GM12873 (cell line): ENCODE data around the gene AVL9.

Experiments used
- CTCF ChIP-seq: IDR thresholded peaks from 2 replicates; pipeline ENCODE4 v1.5.1; 2012; ENCODE audit warnings: low read depth, mild to moderate bottlenecking, moderate library complexity, low read length, control low read depth; ENCODE audit not compliant: insufficient read depth; ENCODE audit errors: missing control alignments

AVL9 gene

GRCh38 chr7:32495298-32496051, at the start of gene AVL9:
Gene AVL9, plus strand, starts transcription at chr7:32495489. Its CDS starts 221 bp downstream, at chr7:32495710.
- TF ChIP-seq CTCF = no peak

- TF ChIP-seq CTCF = no peak
These were observed 48.1 kb upstream of the AVL9 start for GRCh38 chr7:32447218-32447617.

- TF ChIP-seq CTCF = no peak
These were observed 41.8 kb upstream of the AVL9 start for GRCh38 chr7:32453341-32454011.

GRCh38 chr7:32458025-32458424, 37.3 kb upstream of the AVL9 start:
- no peak for TF ChIP-seq CTCF

GRCh38 chr7:32459788-32460187, 35.5 kb upstream of the AVL9 start:
- no peak for TF ChIP-seq CTCF

- no peak for TF ChIP-seq CTCF
These were observed 33.8 kb upstream of the AVL9 start for GRCh38 chr7:32461484-32461883.

- no peak for TF ChIP-seq CTCF
These were observed 32.8 kb upstream of the AVL9 start for GRCh38 chr7:32462451-32462850.
